Small intestine (tissue), 7 donors: Measurements from ENCODE around the gene ETV7. TPM values are rescaled to one million over a fixed set of nuclear protein-coding genes. Genes with fewer than 3 reads are reported as not detected.
A peak's percentile ranks its signal among the peaks of the same experiment; 100 is the strongest.
"Not testable (repeated sequence)": the region's sequence is repeated elsewhere in the genome, so short reads cannot be mapped to it uniquely, and the experiment has no call there.

Experiments used
- DNase-seq, 2 donors: peaks; one replicate each; pipeline versions ENCODE4 v3.0.0 to v3.0.0-alpha.2; 2013
- FAIRE-seq: peaks from 2 replicates; lab custom pipeline; 2012; peaks lifted over from hg19 to GRCh38; lab: Jason Lieb, UNC
- H3K27ac ChIP-seq, 3 donors: one replicate each; pipeline ENCODE4 v1.5.1; 2013; ENCODE audit warnings: low read length in 2 of 3, mild to moderate bottlenecking in 2 of 3, control low read depth in 1 of 3, inconsistent platforms in 1 of 3, low read depth in 1 of 3, moderate library complexity in 1 of 3
- H3K27me3 ChIP-seq, 3 donors: one replicate each; pipeline ENCODE4 v1.6.1; 2013; ENCODE audit warnings: low read length in 3 of 3, inconsistent platforms in 1 of 3; ENCODE audit not compliant: control insufficient read depth in 3 of 3, insufficient read depth in 3 of 3
- H3K36me3 ChIP-seq, 3 donors: one replicate each; pipeline ENCODE4 v1.6.1; 2013; ENCODE audit warnings: low read length in 3 of 3, inconsistent platforms in 1 of 3, low read depth in 1 of 3, mild to moderate bottlenecking in 1 of 3, moderate library complexity in 1 of 3; ENCODE audit not compliant: control insufficient read depth in 3 of 3, insufficient read depth in 2 of 3
- H3K4me1 ChIP-seq, 3 donors: one replicate each; pipeline ENCODE4 v1.6.1; 2013; ENCODE audit warnings: low read length in 2 of 3, inconsistent platforms in 1 of 3, low read depth in 1 of 3, mild to moderate bottlenecking in 1 of 3, moderate library complexity in 1 of 3; ENCODE audit not compliant: control insufficient read depth in 3 of 3, insufficient read depth in 2 of 3
- H3K4me3 ChIP-seq, 3 donors: one replicate each; pipeline ENCODE4 v1.5.1; 2013; ENCODE audit warnings: low read length in 3 of 3, control low read depth in 1 of 3, inconsistent platforms in 1 of 3, low read depth in 1 of 3, mild to moderate bottlenecking in 1 of 3, moderate library complexity in 1 of 3
- H3K9me3 ChIP-seq, 2 donors: one replicate each; pipeline ENCODE4 v1.6.1; 2013; ENCODE audit warnings: low read depth in 1 of 2, low read length in 1 of 2; ENCODE audit not compliant: control insufficient read depth in 2 of 2, insufficient read depth in 1 of 2
- WGBS, 3 donors: extraction: QIAGEN DNeasy Blood & Tissue Kit; methylation state at CpG; one replicate each; pipeline ENCODE4 v1.1.7; 2013; 5-methylcytosine and 5-hydroxymethylcytosine counted together
- polyA plus RNA-seq, 4 donors: library from polyadenylated mRNA; stranded (reverse) in 3 of 4; unstranded in 1 of 4; fragments of 200-250 nt in 3 of 4; fragments of 120-200 nt in 1 of 4; gene quantifications; one replicate each; pipeline versions ENCODE4 v1.2.1 to v1.2.3, GENCODE V29; 2013
- donor health status: healthy with polysubstance abuse.
- donor health status: control.
- donor health status: control.
- donor health status: Bipolar disorder and iron deficiency.
- donor health status: healthy.

Gene ETV7
- polyA plus RNA-seq, 4 donors: 7.4 to 26.2 (median 16.0) TPM

DNA sequence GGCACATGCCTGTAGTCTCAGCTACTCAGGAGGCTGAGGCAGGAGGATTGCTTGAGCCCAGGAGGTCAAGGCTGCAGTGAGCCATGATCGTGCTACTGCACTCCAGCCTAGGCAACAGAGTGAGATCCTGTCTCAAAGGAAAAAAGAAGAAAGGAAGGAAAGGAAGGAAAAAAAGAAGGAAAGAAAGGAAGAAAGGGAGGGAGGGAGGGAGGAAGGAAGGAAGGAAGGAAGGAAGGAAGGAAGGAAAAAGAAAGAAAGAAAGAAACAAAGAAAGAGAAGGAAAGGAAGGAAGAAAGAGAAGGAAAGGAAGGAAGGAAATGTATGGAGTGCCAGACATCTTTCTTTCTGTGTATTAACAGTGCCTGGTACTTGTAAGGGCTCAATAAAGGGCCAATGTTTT lies 49.2 kb downstream of the ETV7 start:
- H3K4me3 ChIP-seq, H3K27me3 ChIP-seq, DNase-seq, FAIRE-seq, H3K36me3 ChIP-seq, H3K9me3 ChIP-seq: not testable (repeated sequence)
- 60 to 96% (median 94%) methylated on average over 1 of the region's 1 CpG for WGBS, 3 donors
- peaks cover 8 to 63% (median 8%) of the 10 kb centered on the region in 3 donors for H3K4me1 ChIP-seq
- peak overlapping the region in 1 of 3 donors; percentile 45 for H3K27ac ChIP-seq

DNA sequence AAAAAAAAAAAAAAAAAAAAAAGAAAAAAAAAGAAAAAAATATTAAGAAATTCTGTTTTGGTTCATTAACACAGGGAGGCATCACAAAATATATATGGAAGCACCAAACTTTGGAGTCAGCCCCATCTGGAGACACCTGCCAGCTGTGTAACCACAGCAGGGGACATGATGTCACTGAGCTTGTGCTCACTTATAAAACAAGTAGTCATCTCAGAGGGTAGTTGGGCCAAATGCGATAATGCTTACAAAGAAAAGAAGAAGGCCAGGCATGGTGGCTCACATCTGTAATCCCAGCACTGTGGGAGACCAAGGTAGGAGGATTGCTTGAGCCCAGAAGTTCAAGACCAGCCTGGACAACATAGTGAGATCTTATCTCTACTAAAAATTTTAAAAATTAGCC lies 49.7 kb downstream of the ETV7 start:
- no peak overlapping the region for H3K27ac ChIP-seq
- peaks cover 0 to 2% (median 0%) of the 10 kb centered on the region in 3 donors for H3K36me3 ChIP-seq
- H3K9me3 ChIP-seq: peaks cover 0 to 6% of the 10 kb centered on the region in 2 donors
- H3K27me3 ChIP-seq: no peaks in the 10 kb centered on the region
- FAIRE-seq (no peak), DNase-seq (no peak)
- peaks cover 8 to 66% (median 8%) of the 10 kb centered on the region in 3 donors for H3K4me1 ChIP-seq
- 88 to 100% (median 91%) methylated on average over 1 of the region's 1 CpG for WGBS, 3 donors
- H3K4me3 ChIP-seq: no peak overlapping the region

DNA sequence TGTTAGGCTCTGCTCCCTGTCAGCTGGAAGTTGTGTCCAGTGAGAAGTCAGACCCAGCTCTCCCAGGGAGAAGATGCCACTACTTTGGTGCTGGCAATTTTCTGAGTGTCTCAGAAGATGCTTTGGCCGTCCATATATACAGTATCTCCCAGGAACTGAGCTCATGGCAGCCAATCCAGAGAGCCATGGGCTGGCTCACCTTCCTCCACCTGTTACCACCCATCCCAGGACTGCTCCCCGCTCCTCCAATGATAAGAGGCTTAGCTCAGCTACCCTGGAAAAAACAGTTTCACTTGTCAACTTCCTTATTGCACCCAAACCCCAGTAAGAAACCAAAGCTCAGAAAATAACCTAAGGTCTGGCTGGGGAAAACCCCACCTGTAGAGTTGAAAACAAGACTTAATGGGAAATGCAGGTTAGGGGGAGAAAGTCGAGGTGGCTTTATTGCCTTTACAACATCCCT lies 50.7 kb downstream of the ETV7 start, which contains the start of gene BNIP5:
TSS of gene BNIP5 (minus strand) at position 110 of the 463 bp plus-strand sequence. CDS start 6,198 bp downstream, outside the sequence.
- Histone ChIP-seq H3K4me1 (peaks cover 8 to 66% (median 8%) of the 10 kb centered on the region in 3 donors), H3K27ac (peak within 1 kb of the TSS; percentile 86 to 93 (median 87)), H3K9me3 (peaks cover 0 to 6% of the 10 kb centered on the region in 2 donors), H3K27me3 (no peaks in the 10 kb centered on the region), H3K36me3 (peaks cover 0 to 7% (median 0%) of the 10 kb centered on the region in 3 donors), H3K4me3 (peak within 1 kb of the TSS in 2 of 3 donors; percentile 34 to 53)
- FAIRE-seq (no peak), DNase-seq (peak; percentile 94 to 98)
- 4 to 52% (median 31%) methylated on average over 3 of the region's 3 CpGs for WGBS, 3 donors

DNA sequence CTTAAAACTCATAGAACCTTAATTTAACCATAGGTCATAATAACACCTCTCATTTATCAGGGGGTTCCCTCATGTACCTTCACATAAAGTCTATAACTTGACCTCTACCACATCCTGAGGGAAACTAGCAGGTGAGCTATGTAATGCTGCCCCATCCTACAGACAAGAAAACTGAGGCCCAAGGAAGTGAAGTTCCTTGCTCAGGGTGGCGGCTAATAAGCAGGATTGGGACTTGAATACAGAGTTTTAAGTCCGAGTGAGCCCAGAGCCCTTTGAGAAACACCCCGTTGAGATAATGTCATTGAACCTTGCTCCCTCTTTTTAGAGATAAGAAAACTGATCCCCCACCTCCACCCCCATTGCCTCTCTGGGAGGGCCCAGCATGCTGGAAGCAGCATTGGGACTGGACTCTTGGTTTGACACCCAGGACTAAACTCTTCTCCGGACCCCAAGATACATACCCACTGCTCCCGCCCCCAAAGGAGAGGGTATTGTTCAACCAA lies 51.2 kb downstream of the ETV7 start:
- peak overlapping the region; percentile 86 to 93 (median 87) for H3K27ac ChIP-seq
- peak in 1 of 2 donors; percentile 88 for DNase-seq
- FAIRE-seq: no peak
- peaks cover 0 to 6% of the 10 kb centered on the region in 2 donors for H3K9me3 ChIP-seq
- peak overlapping the region in 2 of 3 donors; percentile 34 to 53 for H3K4me3 ChIP-seq
- H3K27me3 ChIP-seq: no peaks in the 10 kb centered on the region
- WGBS, 3 donors: 35 to 73% (median 43%) methylated on average over 5 of the region's 5 CpGs
- peaks cover 8 to 66% (median 8%) of the 10 kb centered on the region in 3 donors for H3K4me1 ChIP-seq
- peaks cover 0 to 9% (median 0%) of the 10 kb centered on the region in 3 donors for H3K36me3 ChIP-seq

DNA sequence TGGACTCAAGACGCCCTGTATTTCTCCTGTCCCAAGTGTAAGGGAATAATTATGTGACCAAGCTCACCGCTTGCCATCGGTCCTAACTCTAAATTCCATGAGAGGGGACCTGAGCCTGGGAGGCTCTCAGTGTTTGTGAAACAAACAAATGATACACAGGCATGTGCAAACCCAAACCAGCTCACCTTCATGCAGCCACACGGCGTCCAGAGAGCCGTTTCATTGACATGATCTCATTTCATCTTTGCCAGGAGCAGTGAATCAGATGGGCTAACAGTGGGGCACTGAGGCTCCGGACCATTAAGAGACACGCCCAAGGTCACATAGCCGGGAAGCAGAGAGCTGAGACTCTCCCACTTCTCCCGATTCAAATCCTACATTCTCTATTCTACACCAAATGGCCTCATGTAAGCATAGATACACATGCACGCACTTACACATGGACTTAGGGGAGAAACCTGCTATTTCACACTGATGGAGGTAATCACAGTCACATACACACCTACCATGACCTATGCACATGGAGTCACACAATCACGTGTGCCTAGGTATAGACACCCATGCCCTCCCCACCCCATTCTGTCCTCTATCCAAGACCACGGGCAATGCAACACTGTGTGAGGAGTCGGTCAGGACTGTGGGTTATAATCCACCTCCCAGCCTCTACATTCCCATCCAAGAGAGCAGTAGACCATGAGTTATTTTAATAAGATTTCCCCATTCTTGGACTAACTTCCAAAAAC lies 51.8 kb downstream of the ETV7 start:
- DNase-seq (peak; percentile 66 to 77), FAIRE-seq (no peak)
- Histone ChIP-seq H3K27me3 (no peaks in the 10 kb centered on the region), H3K36me3 (peaks cover 0 to 11% (median 0%) of the 10 kb centered on the region in 3 donors), H3K4me3 (peak overlapping the region in 2 of 3 donors; percentile 34 to 53), H3K4me1 (peaks cover 8 to 63% (median 8%) of the 10 kb centered on the region in 3 donors), H3K27ac (peak overlapping the region; percentile 86 to 93 (median 87)), H3K9me3 (peaks cover 0 to 6% of the 10 kb centered on the region in 2 donors)
- 16 to 66% (median 40%) methylated on average over 14 of the region's 14 CpGs for WGBS, 3 donors

DNA sequence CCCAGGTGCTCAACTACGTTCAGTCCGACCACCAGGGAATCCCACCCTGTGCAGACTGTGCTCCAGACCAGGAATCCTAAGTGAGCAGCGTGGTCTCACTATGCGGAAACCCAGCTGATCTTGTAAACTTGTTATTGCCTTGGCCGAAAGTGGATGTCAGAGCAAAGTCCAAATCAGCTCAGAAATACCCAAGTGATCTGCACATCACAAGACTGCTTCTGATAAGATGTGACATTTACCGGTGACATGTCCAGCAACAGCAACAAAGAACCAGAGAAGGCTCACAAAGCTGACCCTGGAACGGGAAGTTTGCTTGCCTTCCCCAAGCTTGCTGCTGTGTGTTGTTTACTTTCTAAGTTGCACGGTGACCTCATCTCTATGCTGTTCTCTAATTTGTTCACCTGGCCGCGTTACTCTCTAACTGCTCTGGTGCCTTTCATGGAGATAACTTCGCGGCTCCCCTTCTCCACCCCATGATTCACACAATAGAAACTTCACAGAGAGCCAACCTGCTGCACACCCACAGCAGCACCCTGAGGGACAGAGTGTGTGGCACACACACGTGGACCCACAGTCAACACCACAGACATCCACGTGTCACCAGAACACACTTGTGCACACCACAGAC lies 52.5 kb downstream of the ETV7 start:
- peaks cover 0 to 6% of the 10 kb centered on the region in 2 donors for H3K9me3 ChIP-seq
- H3K36me3 ChIP-seq: peaks cover 0 to 18% (median 0%) of the 10 kb centered on the region in 3 donors
- peak overlapping the region; percentile 86 to 93 (median 87) for H3K27ac ChIP-seq
- peaks cover 8 to 56% (median 8%) of the 10 kb centered on the region in 3 donors for H3K4me1 ChIP-seq
- WGBS, 3 donors: 11 to 45% (median 33%) methylated on average over 14 of the region's 14 CpGs
- peak overlapping the region in 2 of 3 donors; percentile 34 to 53 for H3K4me3 ChIP-seq
- FAIRE-seq (no peak), DNase-seq (peak; percentile 88 to 94)
- no peaks in the 10 kb centered on the region for H3K27me3 ChIP-seq

DNA sequence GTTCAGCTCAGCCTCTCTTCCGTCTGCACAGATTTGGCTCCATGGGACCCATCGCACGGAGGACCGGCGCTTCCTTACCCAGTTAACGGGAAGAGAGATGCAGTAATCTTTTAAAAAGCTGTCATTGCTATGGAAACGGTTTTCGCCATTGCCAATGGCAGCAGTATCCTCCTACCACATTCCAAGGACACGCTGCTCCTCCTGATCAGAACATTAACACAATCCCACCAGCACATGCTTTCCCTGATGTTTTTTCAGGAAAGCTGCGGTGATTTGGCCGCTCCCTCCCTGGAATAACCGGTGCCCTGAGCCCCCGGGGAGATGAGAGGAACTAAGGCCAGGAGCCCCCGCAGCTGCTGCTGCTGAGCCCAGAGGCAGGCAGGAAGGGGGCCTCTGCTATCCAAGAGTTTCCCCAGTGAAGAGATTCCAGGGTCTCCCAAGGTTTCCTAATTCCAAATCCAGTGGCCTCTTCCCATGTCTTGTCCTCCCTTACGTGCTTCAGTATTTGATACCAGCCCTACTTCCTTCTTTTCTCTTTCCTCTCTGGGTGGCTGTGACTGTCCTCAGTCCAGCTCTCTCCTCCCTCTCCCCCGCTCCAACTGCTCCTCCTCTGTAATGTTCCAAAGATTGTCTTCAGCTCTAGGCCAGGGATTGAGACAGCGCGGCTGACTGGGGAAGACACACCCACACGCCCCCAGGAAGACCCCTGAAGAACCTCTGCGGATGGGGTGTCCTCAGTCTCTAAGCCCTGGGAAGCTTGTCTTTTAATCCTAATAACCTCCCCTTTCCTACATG lies 53.3 kb downstream of the ETV7 start:
- Histone ChIP-seq H3K27ac (peak overlapping the region; percentile 86 to 93 (median 87)), H3K4me3 (peak overlapping the region; percentile 23 to 50 (median 34)), H3K36me3 (peaks cover 0 to 26% (median under 1%) of the 10 kb centered on the region in 3 donors), H3K9me3 (peaks cover 0 to 6% of the 10 kb centered on the region in 2 donors), H3K27me3 (no peaks in the 10 kb centered on the region), H3K4me1 (peaks cover 2 to 48% (median 8%) of the 10 kb centered on the region in 3 donors)
- DNase-seq: peak; percentile 60 to 66
- FAIRE-seq: no peak
- 47 to 61% (median 53%) methylated on average over 20 of the region's 20 CpGs for WGBS, 3 donors
